Astrocyte of the hippocampus (primary cell): ENCODE data around the gene RASGRP2.

Experiments used
- DNase-seq: peaks from one replicate; pipeline ENCODE4 v3.0.0; 2011; ENCODE audit warnings: low read depth, low spot score

RASGRP2 gene

GRCh38 chr11:64742087-64742888 is 1.7 kb downstream of the RASGRP2 start:
- peak; percentile 14 for DNase-seq

DNA sequence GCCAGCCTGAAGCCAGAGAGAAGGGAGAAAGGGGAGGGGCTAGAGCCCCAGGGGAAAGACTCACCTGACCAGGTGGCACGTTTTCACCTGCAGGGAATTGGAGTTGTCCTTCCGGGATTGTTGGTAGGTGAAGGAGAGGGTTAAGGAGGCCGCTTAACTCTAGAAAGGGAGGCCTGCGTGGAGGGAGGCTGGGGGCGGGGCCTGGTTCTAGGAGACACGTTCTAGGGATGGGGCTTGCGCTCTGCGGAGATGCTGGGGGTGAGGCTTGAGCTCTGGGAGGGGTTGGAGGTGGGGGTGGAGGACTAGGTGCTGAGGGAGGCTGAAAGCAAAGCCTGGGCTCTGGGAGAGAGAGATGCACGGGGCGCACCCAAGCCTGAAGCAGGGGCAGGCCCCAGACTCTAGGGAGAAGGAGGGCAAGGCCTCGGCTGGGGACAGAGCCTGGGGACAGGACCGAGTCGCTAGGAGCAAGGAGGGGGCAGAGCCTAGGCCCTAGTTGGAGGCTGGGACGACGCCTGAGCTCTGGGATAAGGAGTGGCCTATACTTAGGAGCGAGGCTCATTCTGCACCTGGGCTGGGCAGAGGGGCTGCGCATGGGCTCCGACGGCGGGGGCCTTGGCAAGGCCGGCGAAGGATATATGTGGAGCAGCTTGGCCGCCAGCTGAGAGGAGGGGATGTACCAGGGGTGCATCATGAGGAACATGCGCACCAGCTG is 2.4 kb downstream of the RASGRP2 start:
- DNase-seq: no peak

GRCh38 chr11:64739871-64740270 is 4.1 kb downstream of the RASGRP2 start:
- no peak for DNase-seq

- DNase-seq: no peak
Measured at GRCh38 chr11:64736654-64737053, 7.3 kb downstream of the RASGRP2 start.

DNA sequence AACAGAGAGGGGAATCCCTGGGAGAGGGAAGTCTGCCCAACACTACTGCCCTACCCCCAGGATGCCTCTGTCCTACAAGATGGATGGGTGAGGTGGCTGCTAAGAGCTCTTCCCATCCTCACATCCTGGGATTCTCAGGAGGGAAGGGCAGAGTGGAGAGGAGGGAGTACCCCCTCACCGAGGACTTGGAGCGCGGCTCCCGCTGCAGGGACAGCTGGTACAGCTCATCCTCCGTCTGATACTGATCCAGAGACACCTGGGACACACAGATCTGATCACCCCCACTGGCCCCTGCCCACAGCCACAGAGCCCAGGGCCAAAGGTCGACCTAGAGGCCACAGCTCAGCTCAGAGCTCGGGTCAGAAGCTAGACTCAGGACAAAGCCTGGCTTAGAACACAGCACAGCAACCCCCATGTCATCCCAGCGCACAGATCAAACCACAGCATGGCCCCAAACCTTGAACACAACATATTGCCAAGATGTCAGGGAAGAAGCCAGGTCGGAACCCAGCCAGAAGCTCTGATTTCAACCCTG is 8.2 kb downstream of the RASGRP2 start:
- DNase-seq: no peak

- DNase-seq: no peak
Measured at GRCh38 chr11:64734811-64735724, 8.9 kb downstream of the RASGRP2 start.

DNA sequence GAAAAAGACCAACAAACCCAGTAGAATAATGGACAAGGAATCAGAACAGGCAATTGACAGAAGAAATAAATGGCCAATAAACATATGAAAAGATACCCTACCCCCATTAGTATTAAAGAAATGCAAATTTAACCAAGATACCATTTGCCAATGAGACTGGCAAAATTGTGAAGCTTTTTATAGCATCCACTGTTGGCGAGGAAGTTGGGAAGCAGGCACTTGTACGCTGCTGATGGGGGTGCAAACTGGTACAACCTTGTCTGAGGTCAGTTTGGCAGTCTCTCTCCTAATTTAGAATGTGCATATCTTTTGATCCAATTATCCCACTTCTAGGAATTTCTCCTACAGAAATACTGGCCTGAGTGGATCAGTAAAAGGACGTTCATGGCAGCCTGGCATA is 12.3 kb downstream of the RASGRP2 start:
- DNase-seq: no peak

GRCh38 chr11:64729851-64730382 is 14.0 kb downstream of the RASGRP2 start:
- no peak for DNase-seq

DNA sequence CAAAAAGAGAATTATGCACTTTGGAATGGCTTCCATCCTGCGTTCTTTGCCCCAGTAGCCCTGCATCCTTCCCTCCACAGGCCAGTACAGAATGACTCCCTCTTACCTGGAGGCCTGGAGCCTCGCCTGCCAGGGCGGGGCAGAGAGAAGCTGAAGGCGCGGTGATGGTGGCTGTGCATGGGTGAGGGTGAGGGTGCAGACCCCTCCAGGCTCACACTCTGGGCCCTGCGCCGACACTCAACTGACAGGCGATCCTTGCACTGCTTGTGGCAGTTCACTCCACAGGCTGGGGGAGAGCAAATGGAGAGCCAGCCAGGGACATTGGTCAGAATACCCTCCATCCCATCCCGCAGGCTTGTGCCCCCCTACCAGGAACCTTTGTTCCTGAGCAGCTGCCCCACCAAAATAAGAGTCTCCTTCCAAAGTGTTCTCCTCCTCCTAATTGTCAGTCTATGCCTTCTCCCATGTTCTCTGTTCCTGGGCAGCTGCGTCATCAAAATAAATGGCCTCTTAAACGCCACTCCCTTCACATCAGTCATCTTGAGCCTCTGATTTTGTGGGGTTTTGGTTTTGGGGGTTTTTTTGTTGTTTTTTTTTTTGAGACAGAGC is 15.1 kb downstream of the RASGRP2 start:
- no peak for DNase-seq

DNA sequence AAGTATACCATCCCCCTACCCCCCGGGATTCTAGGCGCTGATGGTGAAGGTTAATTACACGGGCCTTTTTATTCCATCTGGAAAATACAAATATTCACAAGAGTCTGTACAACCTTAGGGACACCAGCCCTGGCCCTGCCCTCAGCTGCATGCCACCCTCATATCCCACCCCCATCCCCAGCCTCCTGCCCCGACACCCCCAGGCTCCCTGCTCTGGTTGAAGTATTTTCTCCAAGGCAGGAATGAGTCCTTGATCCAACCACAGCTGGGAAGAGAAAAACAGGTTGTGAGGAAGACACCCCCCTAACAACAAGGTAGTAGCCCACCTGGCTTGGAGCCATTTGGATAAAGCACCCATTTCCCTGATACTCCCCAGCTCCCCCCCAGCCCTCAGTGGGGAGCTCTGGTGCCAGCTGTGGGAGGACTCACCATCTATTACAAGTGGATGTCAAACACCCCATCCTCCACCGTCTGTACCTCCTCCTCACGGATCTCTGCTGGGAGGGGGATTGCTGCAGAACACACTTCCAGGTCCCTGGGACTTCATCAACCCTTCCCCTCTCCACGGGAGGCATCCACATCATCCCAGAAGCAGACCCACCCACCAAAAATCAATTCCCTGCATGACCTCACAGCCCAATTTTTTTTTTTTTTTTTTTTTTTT is 16.9 kb downstream of the RASGRP2 start:
- no peak for DNase-seq

- no peak for DNase-seq
Measured at GRCh38 chr11:64726211-64726641, 17.7 kb downstream of the RASGRP2 start.

GRCh38 chr11:64724863-64725532 is 18.9 kb downstream of the RASGRP2 start:
- no peak for DNase-seq

- no peak for DNase-seq
Measured at GRCh38 chr11:64723907-64724862, 19.8 kb downstream of the RASGRP2 start.

GRCh38 chr11:64723117-64723906 is 20.6 kb downstream of the RASGRP2 start, which contains the start of gene NRXN2:
Gene NRXN2, minus strand, starts transcription at chr11:64723197. Its CDS starts 9,498 bp downstream, at chr11:64713699.
- peak; percentile 95 for DNase-seq

- DNase-seq: no peak
Measured at GRCh38 chr11:64722141-64723065, 21.5 kb downstream of the RASGRP2 start.

- DNase-seq: no peak
Measured at GRCh38 chr11:64721359-64721699, 22.6 kb downstream of the RASGRP2 start.
